OCI-LY3 (cell line): ENCODE measurements around the gene PYY.
"Not testable (repeated sequence)": the region's sequence is repeated elsewhere in the genome, so short reads cannot be mapped to it uniquely, and the experiment has no call there.

Experiments used
- EZH2phosphoT487 ChIP-seq: fragments of 200-600 bp; shearing (Covaris generic); IDR thresholded peaks from 2 replicates; pipeline ENCODE4 v1.6.1; 2018; ENCODE audit warnings: antibody characterized with exemption, mixed run types, low read depth
- TF ChIP-seq, protein P1 (sequence below): fragments of 200-600, 300-600 bp; sonication (generic); IDR thresholded peaks from 2 replicates; pipeline ENCODE4 v1.5.1; 2014; ENCODE audit warnings: antibody characterized with exemption, low read length, low read depth

- TF ChIP-seq, protein P1, sequence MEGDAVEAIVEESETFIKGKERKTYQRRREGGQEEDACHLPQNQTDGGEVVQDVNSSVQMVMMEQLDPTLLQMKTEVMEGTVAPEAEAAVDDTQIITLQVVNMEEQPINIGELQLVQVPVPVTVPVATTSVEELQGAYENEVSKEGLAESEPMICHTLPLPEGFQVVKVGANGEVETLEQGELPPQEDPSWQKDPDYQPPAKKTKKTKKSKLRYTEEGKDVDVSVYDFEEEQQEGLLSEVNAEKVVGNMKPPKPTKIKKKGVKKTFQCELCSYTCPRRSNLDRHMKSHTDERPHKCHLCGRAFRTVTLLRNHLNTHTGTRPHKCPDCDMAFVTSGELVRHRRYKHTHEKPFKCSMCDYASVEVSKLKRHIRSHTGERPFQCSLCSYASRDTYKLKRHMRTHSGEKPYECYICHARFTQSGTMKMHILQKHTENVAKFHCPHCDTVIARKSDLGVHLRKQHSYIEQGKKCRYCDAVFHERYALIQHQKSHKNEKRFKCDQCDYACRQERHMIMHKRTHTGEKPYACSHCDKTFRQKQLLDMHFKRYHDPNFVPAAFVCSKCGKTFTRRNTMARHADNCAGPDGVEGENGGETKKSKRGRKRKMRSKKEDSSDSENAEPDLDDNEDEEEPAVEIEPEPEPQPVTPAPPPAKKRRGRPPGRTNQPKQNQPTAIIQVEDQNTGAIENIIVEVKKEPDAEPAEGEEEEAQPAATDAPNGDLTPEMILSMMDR, result not testable (repeated sequence)
- not testable (repeated sequence) for TF ChIP-seq EZH2phosphoT487
These were observed 7.6 kb upstream of the PYY start for GRCh38 chr17:43961292-43961691.
